Vagina (tissue), 2 donors: ENCODE measurements around the gene TMX1.

Source experiments
- POLR2A ChIP-seq, 2 donors: fragments of 450-650 bp; IDR thresholded peaks; one replicate each; pipeline ENCODE4 v1.6.1; 2017; ENCODE audit warnings: antibody characterized with exemption in 2 of 2, mild to moderate bottlenecking in 2 of 2, moderate library complexity in 2 of 2
- TF ChIP-seq, protein P1 (sequence below), 3 experiments: fragments of 450-650 bp in 2 of 3; fragments of 200-600 bp in 1 of 3; sonication (generic) in 1 of 3; IDR thresholded peaks; one replicate each; pipeline ENCODE4 v1.5.1; 2017 to 2019; ENCODE audit warnings: antibody characterized with exemption in 3 of 3, mild to moderate bottlenecking in 2 of 3, moderate library complexity in 2 of 3

DNA sequence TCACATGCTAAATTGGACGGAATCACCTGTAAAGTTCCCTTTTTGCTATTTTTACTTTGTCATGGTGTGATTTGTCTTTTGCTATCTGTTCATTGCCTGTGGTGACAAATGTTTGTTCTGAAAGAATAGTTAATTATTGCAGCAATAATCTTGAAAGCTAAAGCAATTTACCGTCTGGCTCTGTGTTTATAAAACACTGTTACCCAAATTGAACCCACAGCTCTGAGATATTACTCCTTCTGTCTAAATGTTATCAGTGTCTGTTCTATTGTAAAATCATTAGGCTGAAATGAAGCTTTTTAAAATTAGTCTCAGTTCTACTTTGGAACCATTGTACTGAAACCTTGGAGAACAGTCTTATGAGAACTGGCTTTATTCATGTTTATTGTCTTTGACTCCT is 42.5 kb downstream of the TMX1 start:
- TF ChIP-seq, protein P1, sequence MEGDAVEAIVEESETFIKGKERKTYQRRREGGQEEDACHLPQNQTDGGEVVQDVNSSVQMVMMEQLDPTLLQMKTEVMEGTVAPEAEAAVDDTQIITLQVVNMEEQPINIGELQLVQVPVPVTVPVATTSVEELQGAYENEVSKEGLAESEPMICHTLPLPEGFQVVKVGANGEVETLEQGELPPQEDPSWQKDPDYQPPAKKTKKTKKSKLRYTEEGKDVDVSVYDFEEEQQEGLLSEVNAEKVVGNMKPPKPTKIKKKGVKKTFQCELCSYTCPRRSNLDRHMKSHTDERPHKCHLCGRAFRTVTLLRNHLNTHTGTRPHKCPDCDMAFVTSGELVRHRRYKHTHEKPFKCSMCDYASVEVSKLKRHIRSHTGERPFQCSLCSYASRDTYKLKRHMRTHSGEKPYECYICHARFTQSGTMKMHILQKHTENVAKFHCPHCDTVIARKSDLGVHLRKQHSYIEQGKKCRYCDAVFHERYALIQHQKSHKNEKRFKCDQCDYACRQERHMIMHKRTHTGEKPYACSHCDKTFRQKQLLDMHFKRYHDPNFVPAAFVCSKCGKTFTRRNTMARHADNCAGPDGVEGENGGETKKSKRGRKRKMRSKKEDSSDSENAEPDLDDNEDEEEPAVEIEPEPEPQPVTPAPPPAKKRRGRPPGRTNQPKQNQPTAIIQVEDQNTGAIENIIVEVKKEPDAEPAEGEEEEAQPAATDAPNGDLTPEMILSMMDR (IDR thresholded peaks at IDR 0.05), result no peak
- no peak for TF ChIP-seq POLR2A (IDR thresholded peaks at IDR 0.05)
